OCI-M2 (cell line): Measurements from ENCODE around the gene ZNF235.
"Not testable (repeated sequence)": the region's sequence is repeated elsewhere in the genome, so short reads cannot be mapped to it uniquely, and the experiment has no call there.

ENCODE experiments used
- DNase-seq: peaks from one replicate; lab custom pipeline; 2025; ENCODE audit not compliant: unreplicated experiment; lab: John Stamatoyannopoulos, UW

The ZNF235 gene

GRCh38 chr19:44304659-44305193, at the start of gene ZNF235:
ZNF235 (minus strand) TSS chr19:44305025; CDS start chr19:44303404, 1,621 bp downstream.
- peak; percentile 85 for DNase-seq

- no peak for DNase-seq
These were observed 41.7 kb upstream of the ZNF235 start for GRCh38 chr19:44346556-44346955.

- no peak for DNase-seq
These were observed 41.1 kb upstream of the ZNF235 start for GRCh38 chr19:44345959-44346358.

DNA sequence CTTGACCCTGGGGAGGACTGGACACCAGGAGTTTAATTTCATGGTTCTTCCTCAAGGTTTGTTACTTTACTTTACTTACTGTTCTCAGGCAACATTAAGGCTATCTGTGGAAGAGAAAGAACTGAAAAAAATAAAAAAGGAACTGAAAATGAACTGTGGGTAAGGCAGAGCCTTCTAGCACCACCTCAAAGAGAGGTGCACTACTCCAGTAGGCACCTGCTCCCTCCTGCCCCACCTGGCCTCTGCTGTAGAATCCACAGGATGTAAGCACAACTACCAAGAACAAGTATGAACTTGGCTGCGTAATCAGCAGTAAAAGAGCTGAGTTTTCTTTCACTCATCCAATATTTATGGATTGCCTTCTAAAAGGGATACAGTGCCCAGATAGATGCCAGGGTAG, 39.4 kb upstream of the ZNF235 start:
- no peak for DNase-seq

- no peak for DNase-seq
These were observed 37.0 kb upstream of the ZNF235 start for GRCh38 chr19:44341794-44342193.

GRCh38 chr19:44334639-44335038, 29.8 kb upstream of the ZNF235 start:
- DNase-seq, result not testable (repeated sequence)

GRCh38 chr19:44332145-44332544, 27.3 kb upstream of the ZNF235 start:
- no peak for DNase-seq

DNA sequence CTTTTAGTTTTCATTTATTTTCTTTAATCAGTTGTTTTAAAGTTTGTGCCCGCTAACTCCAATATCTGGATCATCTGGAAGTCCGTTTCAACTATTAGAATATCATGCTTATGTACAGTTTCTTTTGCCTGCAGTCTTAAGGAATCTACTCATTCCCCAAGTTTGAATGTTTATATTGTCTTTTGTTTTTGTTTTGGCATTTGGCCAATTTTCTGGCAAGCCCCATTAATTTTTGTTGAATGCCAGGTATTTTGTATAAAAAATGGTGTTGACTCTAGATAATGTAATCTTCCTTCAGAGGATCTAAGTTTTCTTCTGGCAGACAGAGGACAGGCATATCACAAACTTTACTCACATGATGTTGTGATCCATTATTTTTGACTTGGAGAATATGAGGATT, 11.1 kb upstream of the ZNF235 start:
- DNase-seq, result no peak

DNA sequence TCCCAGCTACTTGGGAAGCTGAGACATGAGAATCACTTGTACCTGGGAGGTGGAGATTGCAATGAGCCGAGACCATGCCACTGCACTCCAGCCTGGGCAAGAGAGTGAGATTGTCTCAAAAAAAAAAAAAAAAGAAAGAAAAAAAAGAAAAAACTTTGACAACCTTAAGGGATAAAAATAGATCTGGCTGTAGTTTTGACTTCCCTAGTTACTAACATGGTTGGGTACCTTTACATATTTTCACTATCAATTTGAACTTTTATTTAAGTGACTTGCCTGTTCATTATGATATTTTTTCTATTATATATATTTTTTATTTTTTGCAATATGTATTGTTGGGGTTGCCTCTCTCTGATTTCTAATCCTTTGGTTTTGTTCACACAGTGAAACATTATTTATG, 8.4 kb upstream of the ZNF235 start:
- no peak for DNase-seq

DNA sequence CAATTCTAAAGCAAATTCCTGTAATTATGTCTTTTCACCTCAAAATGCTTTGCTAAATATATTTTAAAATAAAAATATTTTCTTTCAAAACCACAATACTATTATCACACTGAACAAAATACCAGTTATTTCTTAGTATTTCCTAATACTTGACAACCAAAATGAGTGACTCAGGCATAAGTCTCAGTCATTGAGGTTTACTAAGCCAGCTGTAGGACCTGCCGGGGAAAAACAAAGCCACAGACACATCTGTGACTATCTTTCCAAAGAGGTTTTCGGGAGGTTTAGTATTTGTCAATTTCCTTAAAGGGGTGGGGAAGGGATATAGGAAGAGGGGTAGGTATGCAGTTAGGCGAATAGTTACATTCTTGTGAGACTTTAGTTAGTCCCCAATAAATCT, 3.2 kb upstream of the ZNF235 start:
- DNase-seq, result no peak

DNA sequence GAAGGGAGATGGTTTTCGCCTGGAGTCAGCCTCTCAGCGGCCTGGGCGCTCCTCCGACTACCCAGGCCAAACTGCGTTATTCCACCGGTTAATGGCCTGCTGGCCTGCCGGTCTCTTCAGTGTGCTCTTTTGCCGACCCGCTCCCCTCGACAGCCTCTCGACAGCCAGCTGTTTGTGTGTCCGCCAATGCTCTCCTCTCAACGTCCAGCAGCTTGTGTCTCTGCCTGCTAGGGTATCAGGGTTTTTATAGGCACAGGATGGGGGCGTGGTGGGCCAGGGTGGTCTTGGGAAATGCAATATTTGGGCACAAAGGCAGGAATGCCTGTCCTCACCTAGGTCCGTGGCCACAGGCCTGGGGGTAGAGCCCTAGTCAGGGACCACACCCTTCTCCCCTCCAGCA, 1.5 kb upstream of the ZNF235 start:
- no peak for DNase-seq

DNA sequence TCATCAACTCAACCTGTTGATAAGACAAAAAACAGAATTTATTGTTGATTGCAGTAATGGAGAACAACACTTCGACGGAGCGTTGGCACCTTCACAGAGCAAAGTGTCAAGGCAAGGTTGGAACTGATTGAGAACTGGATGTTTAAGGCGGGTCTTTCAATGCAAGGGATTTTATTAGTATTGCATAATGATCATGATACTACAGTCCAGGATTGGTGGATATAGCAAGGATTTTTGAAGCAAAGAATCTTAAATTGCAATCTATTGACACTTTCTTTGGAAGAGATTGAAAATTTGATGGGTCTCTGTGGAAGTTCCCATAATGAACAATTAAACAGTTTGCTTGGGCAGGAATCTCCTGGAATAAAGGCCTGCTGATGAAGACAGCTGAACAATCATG, 632 bp upstream of the ZNF235 start:
- DNase-seq, result no peak

- DNase-seq, result no peak
These were observed 753 bp downstream of the ZNF235 start for GRCh38 chr19:44303976-44304568.

GRCh38 chr19:44303320-44303719, 1.5 kb downstream of the ZNF235 start:
- no peak for DNase-seq

DNA sequence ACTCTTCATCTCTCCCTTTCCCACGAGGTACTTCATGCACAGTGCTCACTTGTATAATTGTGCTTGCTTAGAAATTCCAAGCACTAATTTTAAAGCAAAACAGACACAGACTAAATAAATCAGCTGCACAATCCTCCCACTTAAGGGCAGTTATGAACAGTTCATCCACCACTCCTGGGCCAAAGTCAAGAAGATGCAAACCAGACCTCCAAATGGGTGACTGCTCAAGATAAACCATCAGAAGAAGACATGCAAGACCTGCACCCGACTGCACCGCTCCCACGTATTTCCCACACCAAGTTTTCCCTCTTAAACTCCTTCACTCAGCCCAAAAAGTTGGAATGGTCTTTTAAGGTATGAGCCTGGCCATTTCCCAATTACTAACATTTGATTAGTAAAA, 19.9 kb downstream of the ZNF235 start:
- no peak for DNase-seq

- DNase-seq, result no peak
These were observed 22.0 kb downstream of the ZNF235 start for GRCh38 chr19:44282846-44283245.

- peak; percentile 79 for DNase-seq
These were observed 23.9 kb downstream of the ZNF235 start for GRCh38 chr19:44280916-44281315.

GRCh38 chr19:44278181-44278690, 26.6 kb downstream of the ZNF235 start:
- DNase-seq, result no peak

GRCh38 chr19:44277331-44277730, 27.5 kb downstream of the ZNF235 start:
- DNase-seq, result no peak

- no peak for DNase-seq
These were observed 44.0 kb downstream of the ZNF235 start for GRCh38 chr19:44260695-44261446.

DNA sequence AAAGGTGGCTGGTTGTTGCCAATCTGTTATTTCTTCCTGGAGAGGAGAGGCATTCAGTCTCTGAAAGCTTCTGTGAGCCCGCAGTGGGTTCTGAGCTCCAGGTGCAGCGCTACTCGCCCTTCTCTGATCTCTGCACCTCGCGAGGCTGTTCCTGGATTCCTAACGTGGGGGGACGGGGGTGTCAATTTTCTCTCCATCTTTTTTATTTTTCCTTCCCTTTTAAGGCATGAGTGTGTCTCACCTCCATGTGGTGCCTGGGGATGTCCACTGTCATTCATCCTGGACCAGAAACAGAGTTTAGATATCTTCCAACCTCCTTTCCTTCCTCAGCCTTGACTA, 44.5 kb downstream of the ZNF235 start:
- DNase-seq, result no peak

DNA sequence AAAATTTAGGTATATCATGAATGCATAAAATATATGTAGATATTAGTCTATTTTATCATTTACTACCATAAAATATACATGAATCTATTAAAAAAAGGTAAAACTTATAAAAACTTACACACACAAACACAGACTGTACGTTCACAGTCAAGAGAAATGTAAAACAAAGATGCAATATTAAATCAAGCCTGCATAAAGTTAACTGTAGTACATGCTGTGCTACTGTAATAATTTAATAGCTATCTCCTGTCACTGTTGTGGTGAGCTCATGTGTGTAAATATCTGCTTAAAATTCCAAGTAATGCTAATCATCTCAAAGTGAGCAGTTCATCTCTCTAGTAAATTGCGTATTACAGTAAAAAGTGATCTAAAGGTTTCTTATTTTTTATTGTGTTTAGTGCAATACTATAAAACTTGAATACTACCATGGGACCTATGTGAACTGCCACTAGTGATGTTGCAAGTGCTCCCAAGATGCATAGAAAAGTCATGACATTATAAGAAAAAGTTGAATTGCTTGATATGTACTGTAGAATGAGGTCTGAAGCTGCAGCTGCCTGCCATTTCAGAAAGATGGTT, 45.9 kb downstream of the ZNF235 start:
- DNase-seq, result no peak
